OCI-LY7 (cell line): Measurements from ENCODE around the gene SERPINA5.

Experiments
- CTCF ChIP-seq: fragments of 200-600 bp; sonication (generic); conservative IDR thresholded peaks from 2 replicates; pipeline ENCODE4 v1.5.1; 2014; ENCODE audit warnings: mild to moderate bottlenecking, antibody characterized with exemption, low read length, moderate library complexity, mixed read lengths
- EZH2phosphoT487 ChIP-seq: fragments of 200-600 bp; sonication (generic); IDR thresholded peaks from 2 replicates; pipeline ENCODE4 v1.6.1; 2018; ENCODE audit warnings: low read depth, borderline replicate concordance, mild to moderate bottlenecking, mixed run types, antibody characterized with exemption, low read length, moderate library complexity, mixed read lengths

GRCh38 chr14:94548131-94548998 lies 32.9 kb upstream of the SERPINA5 start:
- no peak for TF ChIP-seq CTCF
- TF ChIP-seq EZH2phosphoT487, result no peak
